Measurements from ENCODE around the gene NDUFAF5. TPM values are rescaled to one million over a fixed set of nuclear protein-coding genes. Genes with fewer than 3 reads are reported as not detected.

Gene NDUFAF5
- total RNA-seq, 2 experiments from 2014 or later, result 70.8 to 73.5 TPM

DNA sequence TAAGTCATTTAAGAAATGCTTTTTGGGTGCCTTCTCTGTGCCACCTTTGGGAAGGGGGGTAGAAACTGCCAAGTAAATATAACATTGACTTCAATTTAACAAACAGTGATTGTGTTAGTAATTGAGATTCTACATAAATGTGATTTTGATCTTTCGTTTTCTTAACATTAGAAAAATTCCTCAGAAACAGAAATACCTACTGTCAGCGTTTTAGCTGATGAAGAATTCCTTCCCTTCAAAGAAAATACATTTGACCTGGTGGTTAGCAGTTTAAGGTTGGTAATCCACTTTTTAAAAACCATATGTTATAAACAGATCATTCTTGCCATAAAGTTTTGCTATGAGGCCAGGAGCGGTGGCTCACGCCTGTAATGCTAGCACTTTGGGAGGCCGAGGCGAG, 9.8 kb downstream of the NDUFAF5 start:
- Mint-ChIP-seq H3K27ac (no peak overlapping the region), H3K36me3 (ENCODE audit: low read depth) (peaks cover 94% of the 10 kb centered on the region)

DNA sequence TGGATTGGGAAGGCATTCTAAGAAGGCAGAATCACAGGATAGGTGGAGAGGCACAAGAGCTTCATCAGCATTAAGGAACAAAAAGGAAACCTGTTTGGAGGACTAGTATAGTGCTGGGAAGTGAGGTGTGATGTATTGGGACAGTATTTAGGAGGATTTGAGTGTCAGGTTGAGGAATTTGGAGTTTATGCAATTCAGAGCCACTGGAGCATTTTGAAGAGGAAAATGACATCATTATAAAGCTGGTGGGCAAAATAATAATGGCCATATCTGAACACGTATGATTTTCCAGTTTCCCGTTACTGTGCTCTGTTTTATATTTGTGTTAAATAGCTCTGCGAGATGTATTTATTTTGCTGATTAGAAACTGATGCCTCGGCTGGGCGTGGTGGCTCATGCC, 14.2 kb downstream of the NDUFAF5 start:
- H3K4me3 Mint-ChIP-seq, result no peak overlapping the region
- H3K27ac Mint-ChIP-seq, result no peak overlapping the region
- CTCF ChIA-PET, result no interaction called here

More for the DNA sequence above, 9.8 kb downstream of the NDUFAF5 start:
- DNase-seq (no peak), ATAC-seq (ENCODE audit: poor library complexity) (no peak)
- intact Hi-C loops (cut with DNase I, micrococcal nuclease), result no loop called here
- H3K27me3 ChIP-seq (ENCODE audit: control insufficient read depth in 1 of 2, insufficient read depth in 2 of 2, low read length in 2 of 2), result no peaks in the 10 kb centered on the region
- H3K4me3 Mint-ChIP-seq, result no peak overlapping the region
- H3K4me1 Mint-ChIP-seq (ENCODE audit: low read depth), result peaks cover 24% of the 10 kb centered on the region
- H3K4me3 ChIP-seq (ENCODE audit: low read length), result no peak overlapping the region
- ChIA-PET CTCF (no interaction called here), POLR2A (interaction anchor here (1.8 kb wide), 1 partner anchor 10 kb away, joined by 5 read pairs; the partner anchor contains the start of genes ESF1 and NDUFAF5)
- peaks cover 91% of the 10 kb centered on the region for H3K36me3 ChIP-seq (ENCODE audit: insufficient read depth, low read length)
- H3K27ac ChIP-seq (ENCODE audit: low read depth in 1 of 2, low read length in 2 of 2), result no peak overlapping the region
- H3K27me3 Mint-ChIP-seq, result no peaks in the 10 kb centered on the region
- no peaks in the 10 kb centered on the region for H3K9me3 ChIP-seq (ENCODE audit: control insufficient read depth in 1 of 2, insufficient read depth in 1 of 2, low read length in 2 of 2)
- no peaks in the 10 kb centered on the region for H3K9me3 Mint-ChIP-seq
- TF ChIP-seq, protein P1, sequence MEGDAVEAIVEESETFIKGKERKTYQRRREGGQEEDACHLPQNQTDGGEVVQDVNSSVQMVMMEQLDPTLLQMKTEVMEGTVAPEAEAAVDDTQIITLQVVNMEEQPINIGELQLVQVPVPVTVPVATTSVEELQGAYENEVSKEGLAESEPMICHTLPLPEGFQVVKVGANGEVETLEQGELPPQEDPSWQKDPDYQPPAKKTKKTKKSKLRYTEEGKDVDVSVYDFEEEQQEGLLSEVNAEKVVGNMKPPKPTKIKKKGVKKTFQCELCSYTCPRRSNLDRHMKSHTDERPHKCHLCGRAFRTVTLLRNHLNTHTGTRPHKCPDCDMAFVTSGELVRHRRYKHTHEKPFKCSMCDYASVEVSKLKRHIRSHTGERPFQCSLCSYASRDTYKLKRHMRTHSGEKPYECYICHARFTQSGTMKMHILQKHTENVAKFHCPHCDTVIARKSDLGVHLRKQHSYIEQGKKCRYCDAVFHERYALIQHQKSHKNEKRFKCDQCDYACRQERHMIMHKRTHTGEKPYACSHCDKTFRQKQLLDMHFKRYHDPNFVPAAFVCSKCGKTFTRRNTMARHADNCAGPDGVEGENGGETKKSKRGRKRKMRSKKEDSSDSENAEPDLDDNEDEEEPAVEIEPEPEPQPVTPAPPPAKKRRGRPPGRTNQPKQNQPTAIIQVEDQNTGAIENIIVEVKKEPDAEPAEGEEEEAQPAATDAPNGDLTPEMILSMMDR (IDR thresholded peaks at IDR 0.05), result no peak
- no peaks in the 10 kb centered on the region for H3K4me1 ChIP-seq (ENCODE audit: insufficient read depth, low read length)

DNA sequence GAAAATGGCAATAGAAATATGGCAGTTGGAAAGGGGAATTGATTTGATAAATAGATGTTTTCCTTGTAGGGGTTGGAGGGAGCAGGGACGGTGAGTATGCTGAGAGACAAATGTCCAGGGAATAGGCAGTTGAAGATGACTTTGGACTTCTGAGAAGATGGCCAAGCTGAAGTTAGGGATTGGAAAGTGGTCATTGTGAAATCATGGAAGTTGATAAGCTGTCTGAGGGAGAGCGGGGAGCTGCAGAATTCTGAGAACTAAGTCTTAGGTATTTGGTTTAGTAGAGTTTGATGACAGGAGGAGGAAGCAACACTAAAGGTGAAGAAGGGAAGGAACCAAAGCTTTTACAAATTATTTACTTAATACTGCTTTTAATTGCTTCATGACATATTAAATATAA, 15.1 kb downstream of the NDUFAF5 start:
- DNase-seq (no peak), ATAC-seq (ENCODE audit: poor library complexity) (no peak)
- CTCF ChIA-PET, result interaction anchor here (1.4 kb wide), 1 partner anchor 20 kb away, joined by 3 read pairs; no protein-coding TSS in a partner anchor
- Histone ChIP-seq H3K4me3 (ENCODE audit: low read length) (no peak overlapping the region), H3K9me3 (ENCODE audit: control insufficient read depth in 1 of 2, insufficient read depth in 1 of 2, low read length in 2 of 2) (no peaks in the 10 kb centered on the region), H3K36me3 (ENCODE audit: insufficient read depth, low read length) (peaks cover 82% of the 10 kb centered on the region), H3K27ac (ENCODE audit: low read depth in 1 of 2, low read length in 2 of 2) (no peak overlapping the region), H3K27me3 (ENCODE audit: control insufficient read depth in 1 of 2, insufficient read depth in 2 of 2, low read length in 2 of 2) (no peaks in the 10 kb centered on the region), H3K4me1 (ENCODE audit: insufficient read depth, low read length) (no peaks in the 10 kb centered on the region)
- TF ChIP-seq, protein P1 (IDR thresholded peaks at IDR 0.05), result no peak
- Mint-ChIP-seq H3K4me3 (no peak overlapping the region), H3K4me1 (ENCODE audit: low read depth) (no peaks in the 10 kb centered on the region), H3K27ac (no peak overlapping the region), H3K27me3 (no peaks in the 10 kb centered on the region), H3K36me3 (ENCODE audit: low read depth) (peaks cover 93% of the 10 kb centered on the region), H3K9me3 (no peaks in the 10 kb centered on the region)
- POLR2A ChIA-PET, result no interaction called here
- intact Hi-C loops (cut with DNase I, micrococcal nuclease), result no loop called here

More for the DNA sequence above, 14.2 kb downstream of the NDUFAF5 start:
- ATAC-seq (ENCODE audit: poor library complexity), result no peak
- Histone ChIP-seq H3K36me3 (ENCODE audit: insufficient read depth, low read length) (peaks cover 83% of the 10 kb centered on the region), H3K4me3 (ENCODE audit: low read length) (no peak overlapping the region), H3K9me3 (ENCODE audit: control insufficient read depth in 1 of 2, insufficient read depth in 1 of 2, low read length in 2 of 2) (no peaks in the 10 kb centered on the region), H3K4me1 (ENCODE audit: insufficient read depth, low read length) (no peaks in the 10 kb centered on the region), H3K27ac (ENCODE audit: low read depth in 1 of 2, low read length in 2 of 2) (no peak overlapping the region), H3K27me3 (ENCODE audit: control insufficient read depth in 1 of 2, insufficient read depth in 2 of 2, low read length in 2 of 2) (no peaks in the 10 kb centered on the region)
- no peak for DNase-seq
- Mint-ChIP-seq H3K36me3 (ENCODE audit: low read depth) (peaks cover 92% of the 10 kb centered on the region), H3K27me3 (no peaks in the 10 kb centered on the region), H3K4me1 (ENCODE audit: low read depth) (no peaks in the 10 kb centered on the region), H3K9me3 (no peaks in the 10 kb centered on the region)
- TF ChIP-seq, protein P1 (IDR thresholded peaks at IDR 0.05), result no peak
- POLR2A ChIA-PET, result no interaction called here
- intact Hi-C loops (cut with DNase I, micrococcal nuclease), result no loop called here

Measured in CD4-positive, alpha-beta T cell (primary cell).